H1 (cell line): ENCODE data around the gene ARHGEF11.

Experiments used
- CTCF ChIP-seq, 3 experiments: IDR thresholded peaks; 1 replicate in 2 of 3; 2 replicates in 1 of 3; pipeline versions ENCODE4 v1.5.1 to v1.6.1; 2011; ENCODE audit warnings: low read length in 3 of 3, mild to moderate bottlenecking in 3 of 3, inconsistent platforms in 2 of 3, low read depth in 1 of 3, moderate library complexity in 1 of 3; ENCODE audit not compliant: insufficient read depth in 1 of 3; ENCODE audit errors: control extremely low read depth in 1 of 3
- EP300 ChIP-seq, 2 experiments: IDR thresholded peaks; 1 replicate in 1 of 2; 2 replicates in 1 of 2; pipeline ENCODE4 v1.6.1; 2011 to 2012; ENCODE audit warnings: low read depth in 2 of 2, low read length in 2 of 2, mild to moderate bottlenecking in 2 of 2, borderline replicate concordance in 1 of 2, inconsistent platforms in 1 of 2, moderate library complexity in 1 of 2
- EZH2 ChIP-seq: fragments of 200-600 bp; sonication (generic); IDR thresholded peaks from 2 replicates; pipeline ENCODE4 v1.7.1; 2012; ENCODE audit warnings: low read depth, mild to moderate bottlenecking, moderate library complexity, low read length, inconsistent platforms; ENCODE audit not compliant: severe bottlenecking
- POLR2A ChIP-seq, 2 experiments: IDR thresholded peaks; 1 replicate in 1 of 2; 2 replicates in 1 of 2; pipeline ENCODE4 v1.6.1; 2011; ENCODE audit warnings: low read depth in 2 of 2, low read length in 2 of 2, mild to moderate bottlenecking in 2 of 2; ENCODE audit errors: control extremely low read depth in 1 of 2
- RAD21 ChIP-seq, 2 experiments: IDR thresholded peaks in 1 of 2; conservative IDR thresholded peaks in 1 of 2; 2 replicates each; pipeline ENCODE4 v1.6.1; 2011; ENCODE audit warnings: low read depth in 2 of 2, low read length in 2 of 2, improper control_type of control experiment in 1 of 2, inconsistent platforms in 1 of 2, mild to moderate bottlenecking in 1 of 2, moderate library complexity in 1 of 2
- SIX5 ChIP-seq: IDR thresholded peaks from 2 replicates; pipeline ENCODE4 v1.6.1; 2011; ENCODE audit warnings: mild to moderate bottlenecking, low read depth, low read length
- TCF12 ChIP-seq: IDR thresholded peaks from 2 replicates; pipeline ENCODE4 v1.6.1; 2011; ENCODE audit warnings: low read depth, mild to moderate bottlenecking, low read length
- USF2 ChIP-seq: IDR thresholded peaks from 2 replicates; pipeline ENCODE4 v1.6.1; 2011; ENCODE audit warnings: low read length, improper control_type of control experiment

- TF ChIP-seq SIX5: no peak
- TF ChIP-seq EZH2: no peak
- TF ChIP-seq RAD21 (IDR thresholded peaks at IDR 0.05 in 1 of 2, conservative IDR thresholded peaks at IDR 0.05 in 1 of 2; ENCODE audit: low read depth in 2 of 2, low read length in 2 of 2): no peak
- TF ChIP-seq POLR2A (IDR thresholded peaks at IDR 0.05; ENCODE audit: control extremely low read depth in 1 of 2, low read depth in 2 of 2, low read length in 2 of 2): no peak
- no peak for TF ChIP-seq USF2
- no peak; a peak in 1 of 4 replicates for TF ChIP-seq CTCF (IDR thresholded peaks at IDR 0.05; ENCODE audit: control extremely low read depth in 1 of 3, insufficient read depth in 1 of 3, low read depth in 1 of 3, low read length in 3 of 3)
- no peak for TF ChIP-seq EP300 (IDR thresholded peaks at IDR 0.05; ENCODE audit: borderline replicate concordance in 1 of 2, low read depth in 2 of 2, low read length in 2 of 2)
- TF ChIP-seq TCF12: no peak
These were observed 103.9 kb downstream of the ARHGEF11 start for GRCh38 chr1:156941675-156942074.
